NOMO-1 treated with DMSO at 0.1 percent for 48 hours (cell line): ENCODE results near the gene PGA4.
"Not testable (repeated sequence)": the region's sequence is repeated elsewhere in the genome, so short reads cannot be mapped to it uniquely, and the experiment has no call there.

Experiments
- DNase-seq: peaks from one replicate; lab custom pipeline; 2025; ENCODE audit not compliant: unreplicated experiment; lab: John Stamatoyannopoulos, UW

PGA4 gene

DNA sequence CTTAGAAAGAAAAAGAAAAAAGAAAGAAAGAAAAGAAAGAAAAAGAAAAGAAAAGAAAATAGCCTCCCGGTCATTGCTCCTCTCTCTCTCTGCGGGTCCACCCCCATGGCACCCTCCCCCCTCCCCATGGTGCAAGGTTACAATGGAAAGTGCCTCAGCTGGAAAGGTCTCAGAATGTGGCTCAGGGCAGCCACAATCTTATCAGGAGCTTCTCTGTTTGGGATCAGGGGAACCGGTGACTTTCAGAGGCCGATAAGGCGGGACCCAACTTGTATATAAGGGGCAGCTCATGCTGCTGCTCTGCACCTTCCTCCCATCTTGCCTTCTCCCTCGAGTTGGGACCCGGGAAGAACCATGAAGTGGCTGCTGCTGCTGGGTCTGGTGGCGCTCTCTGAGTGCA is at the start of gene PGA4:
PGA4 (plus strand) TSS at position 301 of the 400 bp plus-strand sequence; CDS start at position 355, 54 bp downstream.
- DNase-seq = not testable (repeated sequence)

DNA sequence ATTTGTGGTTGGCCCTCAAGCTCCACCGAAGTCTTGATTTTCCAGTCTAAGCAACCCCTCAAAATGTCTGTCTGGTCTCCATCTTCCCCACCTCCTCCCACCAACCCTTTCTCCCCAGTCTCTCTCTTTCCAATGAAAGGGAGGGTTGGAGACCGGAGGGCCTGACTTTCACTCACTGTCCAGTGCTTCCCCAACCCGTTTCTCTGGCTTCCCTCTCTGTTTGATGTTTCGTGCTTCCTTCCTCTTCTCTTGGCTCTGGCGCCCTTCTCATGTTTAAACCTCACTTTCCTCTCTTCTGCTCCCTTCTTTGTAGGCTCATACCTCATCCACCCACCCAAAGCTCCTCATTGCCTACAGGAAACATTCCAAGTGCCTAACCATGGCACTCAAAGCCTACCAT is 49.8 kb upstream of the PGA4 start:
- DNase-seq = peak; percentile 39

DNA sequence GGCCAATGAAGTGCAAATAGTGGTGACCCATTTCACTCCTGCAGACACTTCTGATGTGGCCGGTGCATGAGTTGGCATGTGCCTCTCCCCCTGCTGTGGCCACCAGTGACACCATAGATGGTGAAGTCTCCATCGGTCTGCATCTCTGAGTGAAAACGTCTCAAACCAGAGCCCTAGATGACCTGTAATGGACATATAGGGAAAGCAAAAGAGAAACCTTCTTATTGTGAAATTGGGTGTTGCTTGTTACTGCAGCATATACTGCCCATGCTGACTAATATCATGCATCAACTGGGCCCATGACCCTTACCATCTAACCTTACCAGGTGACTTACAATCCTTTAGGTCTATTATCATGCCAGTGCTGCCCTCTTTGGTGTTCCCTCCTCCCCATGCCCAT is 49.3 kb upstream of the PGA4 start:
- DNase-seq = no peak

DNA sequence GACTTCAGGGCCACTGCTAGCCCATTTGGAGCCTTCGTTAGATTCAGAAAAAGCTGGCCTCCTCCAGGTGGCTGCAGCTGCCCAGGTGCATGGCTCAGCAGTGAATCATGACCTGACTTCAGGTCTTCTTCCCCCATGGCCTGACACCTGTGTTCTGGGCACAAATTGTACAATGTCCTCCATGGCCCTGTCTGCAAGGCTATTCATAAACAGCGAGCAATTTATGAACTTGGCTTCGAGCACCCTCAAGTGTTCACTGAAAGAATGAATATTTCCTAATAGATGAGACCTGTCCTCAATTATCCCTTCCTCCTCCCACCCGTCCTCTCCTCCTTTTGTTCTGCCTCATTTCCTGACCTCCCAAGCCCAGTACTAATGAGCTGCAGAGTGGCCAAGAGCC is 48.7 kb upstream of the PGA4 start:
- DNase-seq = no peak

DNA sequence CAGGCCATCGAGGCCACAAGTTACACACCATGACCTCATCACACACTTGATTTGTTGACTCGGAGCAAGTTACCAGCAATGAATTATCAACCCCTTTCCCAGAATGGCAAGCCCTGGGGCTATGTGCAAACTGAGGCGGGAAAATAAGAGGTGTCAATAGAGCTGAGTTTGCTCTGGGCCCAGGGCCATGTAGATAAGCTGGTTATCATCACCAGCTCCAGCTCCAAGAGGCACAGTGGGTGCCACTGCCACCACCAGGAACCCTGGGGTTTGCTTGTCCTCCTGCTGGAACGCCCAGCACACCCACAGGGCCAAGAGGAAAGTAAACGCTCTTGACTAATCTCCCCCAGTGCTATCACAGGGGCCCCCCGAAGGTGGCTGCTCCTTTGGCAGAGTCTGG is 47.9 kb upstream of the PGA4 start:
- no peak for DNase-seq

DNA sequence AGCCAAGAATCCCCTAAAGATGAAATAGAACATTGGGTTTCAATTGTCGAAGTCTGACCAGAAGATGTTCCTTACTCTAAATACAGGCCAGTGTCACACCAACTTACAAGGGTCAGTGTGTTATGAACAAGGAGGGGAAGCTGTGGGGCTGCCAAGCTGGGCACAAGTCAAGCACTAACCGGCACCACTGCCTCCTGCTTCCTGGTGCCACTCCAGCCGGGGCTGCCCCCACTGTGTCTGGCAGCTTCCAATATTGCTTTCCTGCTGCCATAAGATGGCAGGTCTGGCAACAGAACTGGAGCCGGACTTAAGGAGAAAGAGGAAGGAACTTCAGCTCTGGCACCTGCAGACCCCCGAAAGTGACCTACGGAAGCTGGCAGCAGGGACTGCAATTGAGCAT is 47.2 kb upstream of the PGA4 start:
- no peak for DNase-seq

DNA sequence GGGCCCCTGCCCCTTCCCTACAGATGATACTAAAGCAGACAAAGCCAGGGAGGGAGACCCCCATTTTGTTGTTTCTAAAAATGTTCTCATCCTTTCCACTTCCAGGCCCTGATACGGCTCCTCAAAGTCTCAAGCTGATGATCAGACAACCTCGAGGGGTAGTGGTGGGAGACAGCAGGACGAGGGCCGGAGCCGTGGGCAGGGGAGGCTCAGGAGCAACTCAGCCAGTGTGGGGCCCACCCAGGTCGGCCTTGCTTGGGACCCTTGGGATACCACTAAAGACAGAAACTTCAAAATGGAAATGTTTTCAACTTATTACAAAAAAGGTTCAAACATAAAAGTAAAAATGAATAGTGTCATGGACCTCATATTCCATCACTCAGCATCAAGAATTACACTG is 45.7 kb upstream of the PGA4 start:
- DNase-seq = no peak

DNA sequence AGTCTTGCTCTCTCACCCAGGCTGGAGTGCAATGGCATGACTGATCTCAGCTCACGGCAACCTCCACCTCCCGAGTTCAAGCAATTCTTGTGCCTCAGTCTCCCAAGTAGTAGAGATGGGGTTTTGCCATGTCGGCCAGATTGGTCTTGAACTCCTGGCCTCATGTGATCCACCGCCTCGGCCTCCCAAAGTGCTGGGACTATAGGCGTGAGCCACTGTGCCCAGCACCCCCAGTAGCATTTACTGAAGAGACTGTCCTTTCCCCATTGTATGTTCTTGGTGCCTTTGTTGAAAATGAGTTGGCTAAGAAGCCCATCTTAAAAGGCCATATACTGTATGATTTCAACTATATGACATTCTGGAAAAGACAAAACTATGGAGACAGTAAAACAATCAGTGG is 41.9 kb upstream of the PGA4 start:
- not testable (repeated sequence) for DNase-seq

DNA sequence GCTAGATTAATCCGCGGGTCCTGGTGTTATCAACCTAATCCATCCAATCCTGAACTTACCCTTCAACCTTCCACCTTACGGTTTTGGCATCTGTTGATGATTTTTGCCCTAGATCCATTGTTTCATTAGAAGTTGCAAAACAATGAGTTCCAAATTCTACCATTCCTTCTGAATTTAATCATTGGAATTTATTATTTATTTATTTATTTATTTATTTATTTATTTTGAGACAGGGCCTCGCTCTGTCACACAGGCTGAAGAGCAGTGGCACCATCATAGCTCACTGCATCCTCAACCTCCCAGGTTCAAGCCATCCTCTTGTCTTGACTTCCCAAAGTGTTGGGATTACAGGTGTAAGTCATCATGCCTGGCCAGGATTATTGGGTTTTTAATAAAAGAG is 40.7 kb upstream of the PGA4 start:
- no peak for DNase-seq

DNA sequence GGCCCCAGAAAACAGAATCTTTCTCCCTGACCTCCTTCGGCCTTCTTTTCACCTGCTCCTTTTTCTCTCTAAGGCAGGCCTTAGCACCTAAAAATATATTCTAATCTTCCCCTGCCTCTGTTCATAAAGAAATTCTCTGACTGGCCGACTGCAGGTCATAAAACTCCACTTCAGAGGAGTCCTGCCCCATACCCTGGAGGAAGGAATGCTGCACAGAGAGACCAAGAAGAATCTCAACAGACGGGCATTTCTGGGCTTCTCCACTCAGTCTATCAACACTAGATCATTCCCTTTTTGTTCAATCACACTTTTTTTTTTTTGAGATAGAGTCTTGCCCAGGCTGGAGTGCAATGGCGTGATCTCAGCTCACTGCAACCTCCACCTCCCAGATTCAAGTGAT is 38.5 kb upstream of the PGA4 start:
- no peak for DNase-seq

DNA sequence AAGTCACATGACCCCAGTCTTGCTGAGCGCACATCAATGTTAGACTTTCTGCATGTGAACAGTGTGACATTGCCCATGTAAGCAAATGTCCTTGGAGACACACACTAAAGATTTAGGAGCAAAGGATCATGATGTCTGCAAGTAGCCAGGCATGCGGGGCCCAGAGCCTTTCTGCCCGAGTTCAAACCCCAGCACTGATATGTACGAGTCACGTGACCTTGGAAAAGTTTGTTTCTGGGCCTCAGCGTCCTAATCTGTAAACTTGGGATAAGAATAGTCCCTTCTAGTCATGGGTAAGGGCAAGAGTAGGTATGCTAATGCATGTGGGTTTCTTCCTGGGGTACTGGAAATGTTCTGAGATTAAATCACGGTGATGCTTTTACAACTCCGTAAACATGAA is 35.6 kb upstream of the PGA4 start:
- DNase-seq = no peak

DNA sequence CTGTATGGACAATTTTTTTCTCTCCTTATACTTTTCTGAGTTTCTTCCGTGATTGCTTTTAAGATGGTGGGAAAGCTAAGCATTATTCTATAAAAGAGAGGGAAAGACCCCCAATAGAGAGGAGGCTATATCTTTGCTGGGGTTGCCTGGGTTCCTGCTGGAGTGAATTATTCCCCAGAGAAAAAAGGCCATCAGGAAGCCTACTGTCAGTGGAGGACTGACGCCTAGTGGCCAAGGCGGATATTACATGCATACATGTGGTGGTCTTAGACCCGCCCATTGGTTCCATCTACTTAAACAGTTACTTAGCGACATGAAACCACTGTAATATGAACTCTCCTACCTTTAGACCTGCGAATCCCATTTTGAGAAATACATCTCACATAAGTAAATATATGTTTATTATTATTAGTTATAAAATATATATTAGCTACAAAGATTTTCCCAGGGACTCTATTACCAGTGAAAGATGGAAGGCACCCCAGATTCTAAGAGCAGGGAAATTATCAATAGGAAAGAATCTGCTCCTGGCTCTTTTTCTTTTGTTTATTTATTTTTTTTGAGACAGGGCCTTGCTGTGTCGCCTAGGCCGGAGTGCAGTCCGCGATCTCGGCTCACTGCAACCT is 34.5 kb upstream of the PGA4 start:
- DNase-seq = peak; percentile 69

DNA sequence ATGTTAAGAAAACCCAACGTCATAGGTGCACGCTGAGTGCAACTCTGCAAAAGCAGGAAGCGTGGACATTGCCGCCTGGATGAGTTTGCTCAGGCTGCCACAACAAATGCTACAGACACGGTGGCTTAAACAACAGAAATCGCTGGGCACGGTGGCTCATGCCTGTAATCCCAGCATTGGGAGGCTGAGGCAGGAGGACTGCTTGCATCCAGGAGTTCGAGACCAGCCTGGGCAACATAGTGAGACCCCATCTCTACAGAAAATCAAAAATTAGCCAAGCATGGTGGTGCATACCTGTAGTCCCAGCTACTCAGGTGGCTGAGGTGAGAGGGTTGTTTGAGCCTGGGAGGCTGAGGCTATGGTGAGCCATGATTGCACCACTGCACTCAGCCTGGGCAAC is 32.2 kb upstream of the PGA4 start:
- no peak for DNase-seq

DNA sequence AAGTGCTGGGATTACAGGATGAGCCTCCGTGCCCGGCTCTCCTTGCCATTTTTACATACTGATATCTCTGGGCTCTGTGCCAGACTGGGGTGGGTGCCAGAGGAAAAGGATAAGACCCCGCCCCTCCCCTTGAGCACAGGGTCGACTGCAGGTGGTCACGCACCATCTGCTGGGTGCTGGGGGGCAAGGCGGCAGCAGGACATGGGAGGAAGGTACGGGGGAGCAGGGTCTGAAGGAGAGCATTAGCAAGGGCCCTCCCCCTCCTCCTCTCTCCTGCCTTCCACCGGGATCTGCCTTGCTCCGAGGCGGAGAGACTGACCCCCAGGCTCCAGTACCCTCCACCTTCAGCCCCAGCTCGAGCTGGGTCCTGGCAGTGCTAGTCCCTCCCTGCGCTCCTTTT is 28.6 kb upstream of the PGA4 start:
- no peak for DNase-seq

DNA sequence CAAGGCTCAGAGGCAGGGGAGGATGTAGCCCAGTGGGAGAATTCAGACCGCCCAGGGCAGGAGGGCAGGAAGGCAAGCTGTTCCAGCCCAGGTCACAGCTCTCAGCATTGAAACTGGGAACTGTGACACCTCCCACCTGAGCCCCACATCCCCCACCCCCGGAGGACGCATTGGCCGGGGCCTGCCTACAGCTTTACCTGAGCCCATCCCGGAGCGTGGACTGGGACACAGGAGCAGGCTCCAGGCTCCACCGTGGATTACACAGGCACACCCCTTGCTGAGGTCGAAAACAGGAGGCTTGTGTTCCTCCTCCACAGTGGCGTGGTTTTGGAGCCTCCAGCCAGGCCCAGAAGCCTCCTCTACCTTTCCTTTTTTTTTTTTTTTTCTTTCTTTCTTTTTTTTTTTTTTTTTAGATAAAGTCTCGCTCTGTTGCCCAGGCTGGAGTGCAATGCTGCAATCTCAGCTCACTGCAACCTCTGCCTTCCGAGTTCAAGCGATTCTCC is 27.9 kb upstream of the PGA4 start:
- no peak for DNase-seq

DNA sequence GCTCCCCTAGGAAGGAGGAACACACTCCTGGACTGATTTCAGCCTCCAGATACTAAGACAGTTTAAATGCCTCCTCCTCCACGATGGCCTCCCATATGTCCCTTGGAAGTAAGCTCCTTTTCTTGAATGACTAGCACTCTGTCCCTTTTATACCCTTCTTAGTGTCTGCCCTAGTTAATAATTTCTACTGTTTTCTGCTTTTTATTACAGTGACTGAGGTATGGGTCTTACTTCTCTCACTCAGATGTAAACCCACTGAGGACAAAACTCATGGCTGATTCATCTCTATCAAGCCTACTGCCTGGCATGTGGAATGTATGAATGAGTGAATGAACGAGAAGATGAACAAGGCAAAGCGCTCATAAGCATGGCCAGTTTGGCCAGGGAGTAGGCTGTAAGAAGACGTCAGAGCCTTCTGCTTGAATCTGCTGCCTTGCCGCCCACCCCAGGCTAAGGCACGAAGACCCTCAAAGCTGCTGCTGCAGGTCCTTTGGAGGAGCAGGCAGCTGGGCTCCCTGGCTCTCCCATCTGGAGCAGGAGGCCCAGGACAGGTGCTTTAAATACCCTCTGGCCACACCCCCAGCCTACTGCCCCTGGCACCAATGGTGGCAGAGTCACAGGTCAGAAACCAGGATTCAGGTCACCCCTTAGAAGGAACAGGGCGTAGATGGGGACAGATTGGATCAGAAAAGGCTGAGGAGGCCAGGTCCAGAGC is 27.0 kb upstream of the PGA4 start:
- no peak for DNase-seq

DNA sequence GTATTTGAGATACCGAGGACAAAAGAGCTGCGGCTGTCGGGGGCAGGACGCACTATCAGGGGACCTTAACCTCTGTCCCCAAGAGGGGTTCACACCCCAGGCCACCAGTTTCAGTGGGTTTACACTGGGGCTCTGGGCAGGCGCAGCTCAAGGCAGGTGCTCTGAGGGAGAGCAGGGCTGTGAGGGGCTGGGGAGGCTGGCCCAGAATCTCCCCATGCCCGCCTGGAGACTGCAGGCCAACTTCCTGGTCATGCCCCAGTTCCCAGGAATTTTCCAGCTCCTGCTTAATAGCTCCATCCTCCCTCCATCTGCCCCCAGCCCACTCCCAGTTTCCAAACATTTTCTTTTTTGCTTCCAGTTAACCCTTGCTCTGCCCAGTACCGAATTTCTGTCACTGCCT is 26.4 kb upstream of the PGA4 start:
- DNase-seq = no peak

DNA sequence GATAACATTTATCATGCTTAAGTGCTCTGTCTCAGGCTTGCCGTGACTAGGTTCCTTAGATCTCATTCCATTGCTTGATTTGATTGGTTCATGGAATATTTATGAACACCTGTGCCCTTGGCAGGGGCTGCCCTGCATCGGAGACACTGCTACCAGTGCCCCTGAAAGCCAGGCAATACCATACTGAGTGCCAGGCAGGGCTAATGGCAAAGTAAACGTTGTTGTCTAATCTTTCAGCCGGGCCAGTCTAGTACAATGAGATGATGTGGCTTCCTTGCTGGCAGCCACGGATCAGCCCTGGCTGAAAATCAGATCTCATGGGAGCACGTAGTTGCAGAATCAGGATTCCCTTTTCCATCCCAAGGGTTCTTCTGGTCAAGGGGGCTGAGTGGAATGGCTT is 23.8 kb upstream of the PGA4 start:
- DNase-seq = no peak

DNA sequence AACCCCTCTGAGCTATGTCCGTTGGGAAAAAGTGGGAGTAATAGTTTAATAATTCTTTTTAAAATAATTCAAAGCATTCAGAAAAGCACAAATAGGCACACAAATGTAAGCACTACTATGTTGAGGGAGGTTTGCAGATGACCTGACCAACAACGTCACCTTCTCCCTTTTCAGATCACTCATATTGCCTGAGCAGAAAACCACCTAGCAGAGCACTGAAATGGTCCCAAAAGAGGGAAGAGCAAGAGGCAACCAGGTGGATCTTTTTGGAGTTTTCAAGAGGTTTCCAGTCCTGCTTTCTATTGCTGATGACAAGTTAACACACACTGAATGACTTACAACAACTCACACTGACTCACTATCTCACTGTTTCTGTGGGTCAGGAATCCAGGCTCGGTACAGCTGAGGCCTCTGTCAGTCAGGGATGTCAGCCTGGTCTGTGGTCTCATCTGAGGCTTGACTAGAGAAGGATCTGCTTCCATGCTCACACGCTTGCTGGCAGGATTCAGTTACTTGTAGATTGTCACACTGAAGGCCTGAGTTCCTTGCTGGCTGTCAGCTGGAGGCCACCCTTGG is 23.1 kb upstream of the PGA4 start:
- no peak for DNase-seq

DNA sequence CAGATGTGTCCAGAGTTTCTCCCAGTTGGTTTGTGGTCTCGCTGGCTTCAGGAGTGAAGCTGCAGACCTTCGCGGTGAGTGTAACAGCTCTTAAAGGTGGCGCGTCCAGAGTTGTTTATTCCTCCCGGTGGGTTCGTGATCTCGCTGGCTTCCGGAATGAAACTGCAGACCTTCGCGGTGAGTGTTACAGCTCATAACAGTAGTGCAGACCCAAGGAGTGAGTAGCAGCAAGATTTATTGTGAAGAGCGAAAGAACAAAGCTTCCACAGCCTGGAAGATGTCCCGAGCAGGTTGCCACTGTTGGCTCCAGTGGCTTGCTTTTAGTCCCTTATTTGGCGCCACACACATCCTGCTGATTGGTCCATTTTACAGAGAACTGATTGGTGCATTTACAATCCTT is 20.7 kb upstream of the PGA4 start:
- DNase-seq = no peak

DNA sequence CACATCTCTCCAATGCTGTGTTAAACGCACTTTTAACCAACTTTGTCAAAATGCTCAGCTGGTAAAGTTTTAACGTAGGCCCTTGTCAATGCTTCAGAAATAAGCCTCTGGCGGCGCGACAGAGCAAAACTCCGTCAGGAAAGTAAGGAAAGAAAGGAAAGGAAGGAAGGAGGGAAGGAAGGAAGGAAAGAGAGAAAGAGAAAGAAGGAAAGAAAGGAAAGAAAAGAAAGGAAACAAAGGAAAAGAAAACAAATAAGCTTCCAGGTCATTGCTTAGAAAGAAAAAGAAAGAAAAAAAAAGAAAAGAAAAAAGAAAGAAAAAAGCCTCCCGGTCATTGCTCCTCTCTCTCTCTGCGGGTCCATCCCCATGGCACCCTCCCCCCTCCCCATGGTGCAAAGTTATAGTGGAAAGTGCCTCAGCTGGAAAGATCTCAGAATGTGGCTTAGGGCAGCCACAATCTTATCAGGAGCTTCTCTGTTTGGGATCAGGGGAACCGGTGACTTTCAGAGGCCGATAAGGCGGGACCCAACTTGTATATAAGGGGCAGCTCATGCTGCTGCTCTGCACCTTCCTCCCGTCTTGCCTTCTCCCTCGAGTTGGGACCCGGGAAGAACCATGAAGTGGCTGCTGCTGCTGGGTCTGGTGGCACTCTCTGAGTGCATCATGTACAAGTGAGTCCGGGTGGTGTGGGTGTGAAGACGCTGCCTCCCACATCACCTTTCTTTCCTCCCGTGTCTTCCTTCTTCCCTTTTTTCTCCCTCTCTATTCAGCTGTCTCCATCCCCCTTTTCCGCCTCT is 19.0 kb upstream of the PGA4 start, which contains the start of gene PGA3:
PGA3 (plus strand) TSS at position 566 of the 797 bp plus-strand sequence; CDS start at position 616, 50 bp downstream.
- not testable (repeated sequence) for DNase-seq
